Subcutaneous abdominal adipose tissue (tissue), 5 donors: ENCODE data around the gene PNPLA5.

Experiments
- H3K27ac ChIP-seq: one replicate; pipeline ENCODE4 v1.7.0; 2013; ENCODE audit warnings: low read depth, mild to moderate bottlenecking, inconsistent platforms, low read length, moderate library complexity
- H3K27me3 ChIP-seq, 5 donors: one replicate each; pipeline ENCODE4 v1.7.0; 2013; ENCODE audit warnings: low read length in 5 of 5, inconsistent platforms in 1 of 5; ENCODE audit not compliant: control insufficient read depth in 5 of 5, insufficient read depth in 4 of 5
- H3K36me3 ChIP-seq, 5 donors: one replicate each; pipeline ENCODE4 v1.7.0; 2013; ENCODE audit warnings: low read length in 5 of 5; ENCODE audit not compliant: control insufficient read depth in 5 of 5, insufficient read depth in 5 of 5
- H3K4me1 ChIP-seq, 5 donors: one replicate each; pipeline ENCODE4 v1.7.0; 2013; ENCODE audit warnings: low read length in 5 of 5, mild to moderate bottlenecking in 3 of 5, moderate library complexity in 1 of 5; ENCODE audit not compliant: control insufficient read depth in 5 of 5, insufficient read depth in 5 of 5
- H3K4me3 ChIP-seq, 5 donors: one replicate each; pipeline ENCODE4 v1.7.0; 2013; ENCODE audit warnings: low read length in 5 of 5, low read depth in 1 of 5
- H3K9ac ChIP-seq, 5 donors: one replicate each; pipeline ENCODE4 v1.7.0; 2013; ENCODE audit warnings: low read length in 5 of 5, mild to moderate bottlenecking in 4 of 5, moderate library complexity in 3 of 5
- H3K9me3 ChIP-seq, 5 donors: one replicate each; pipeline ENCODE4 v1.7.0; 2013; ENCODE audit warnings: low read length in 5 of 5; ENCODE audit not compliant: control insufficient read depth in 5 of 5
- donor health status: healthy.
- donor health status: healthy.
- donor health status: healthy.
- donor health status: healthy.
- donor health status: healthy.

The PNPLA5 gene

GRCh38 chr22:43890901-43891331 is 897 bp downstream of the PNPLA5 start:
- H3K4me1 ChIP-seq, result peaks cover 0 to 11% (median 5%) of the 10 kb centered on the region in 5 donors
- peaks cover 39 to 56% (median 49%) of the 10 kb centered on the region in 5 donors for H3K27me3 ChIP-seq
- no peak overlapping the region for H3K9ac ChIP-seq
- no peak overlapping the region for H3K27ac ChIP-seq
- no peaks in the 10 kb centered on the region for H3K36me3 ChIP-seq
- no peak overlapping the region for H3K4me3 ChIP-seq
- no peaks in the 10 kb centered on the region for H3K9me3 ChIP-seq

DNA sequence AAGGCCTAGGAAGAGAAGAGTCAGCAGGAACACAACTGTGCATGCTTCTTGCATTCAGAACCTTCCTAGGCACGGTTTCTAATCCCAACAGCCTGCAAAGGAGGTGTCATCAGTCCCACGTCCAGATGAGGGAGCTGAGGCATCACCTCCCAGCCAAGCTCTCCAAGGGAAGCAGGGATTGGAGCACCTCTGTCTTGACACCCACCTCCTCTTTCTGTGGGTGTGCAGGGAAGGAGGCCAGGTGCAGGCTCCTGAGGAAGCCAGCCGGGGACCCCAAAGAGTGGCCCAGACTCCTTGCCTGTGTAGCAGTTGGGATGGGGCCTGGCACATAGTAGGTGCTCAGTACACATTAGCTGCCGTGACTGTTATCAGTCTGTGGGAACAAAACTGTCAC is 2.0 kb downstream of the PNPLA5 start:
- H3K9ac ChIP-seq, result no peak overlapping the region
- H3K9me3 ChIP-seq, result no peaks in the 10 kb centered on the region
- H3K4me3 ChIP-seq, result no peak overlapping the region
- peaks cover 39 to 56% (median 49%) of the 10 kb centered on the region in 5 donors for H3K27me3 ChIP-seq
- H3K27ac ChIP-seq, result no peak overlapping the region
- H3K36me3 ChIP-seq, result no peaks in the 10 kb centered on the region
- peaks cover 0 to 11% (median 5%) of the 10 kb centered on the region in 5 donors for H3K4me1 ChIP-seq

GRCh38 chr22:43889201-43889859 is 2.5 kb downstream of the PNPLA5 start:
- H3K9me3 ChIP-seq, result no peaks in the 10 kb centered on the region
- H3K27me3 ChIP-seq, result peaks cover 39 to 56% (median 49%) of the 10 kb centered on the region in 5 donors
- peaks cover 0 to 11% (median 5%) of the 10 kb centered on the region in 5 donors for H3K4me1 ChIP-seq
- H3K9ac ChIP-seq, result no peak overlapping the region
- H3K27ac ChIP-seq, result no peak overlapping the region
- H3K36me3 ChIP-seq, result no peaks in the 10 kb centered on the region
- no peak overlapping the region for H3K4me3 ChIP-seq

- Histone ChIP-seq H3K27ac (no peak overlapping the region), H3K4me1 (peaks cover 0 to 11% (median 5%) of the 10 kb centered on the region in 5 donors), H3K27me3 (peaks cover 39 to 56% (median 47%) of the 10 kb centered on the region in 5 donors), H3K9ac (no peak overlapping the region), H3K9me3 (no peaks in the 10 kb centered on the region), H3K4me3 (no peak overlapping the region), H3K36me3 (no peaks in the 10 kb centered on the region)
These were observed 3.1 kb downstream of the PNPLA5 start for GRCh38 chr22:43888740-43889139.

DNA sequence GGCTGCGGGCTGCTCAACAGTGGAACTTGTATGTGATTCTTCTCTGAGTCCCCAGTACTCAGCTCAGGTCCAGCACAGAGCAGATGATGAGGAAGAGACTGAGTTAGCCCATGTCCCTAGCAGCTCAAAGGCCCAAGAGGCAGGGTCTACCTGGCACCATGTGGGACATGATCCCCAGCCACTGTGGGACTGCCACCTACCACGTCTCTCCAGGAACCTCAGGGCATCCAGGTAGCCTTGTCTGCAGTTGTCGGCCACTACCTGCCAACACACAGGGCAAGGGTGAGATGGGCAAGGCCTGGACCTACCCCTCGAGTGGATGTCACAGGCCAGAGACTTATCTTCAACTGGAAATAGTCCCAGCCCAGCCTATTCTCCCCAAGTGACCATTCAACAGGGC is 4.4 kb downstream of the PNPLA5 start:
- Histone ChIP-seq H3K4me3 (no peak overlapping the region), H3K4me1 (peaks cover 0 to 11% (median 5%) of the 10 kb centered on the region in 5 donors), H3K27me3 (peaks cover 38 to 55% (median 44%) of the 10 kb centered on the region in 5 donors), H3K9ac (no peak overlapping the region), H3K9me3 (no peaks in the 10 kb centered on the region), H3K36me3 (no peaks in the 10 kb centered on the region), H3K27ac (no peak overlapping the region)

DNA sequence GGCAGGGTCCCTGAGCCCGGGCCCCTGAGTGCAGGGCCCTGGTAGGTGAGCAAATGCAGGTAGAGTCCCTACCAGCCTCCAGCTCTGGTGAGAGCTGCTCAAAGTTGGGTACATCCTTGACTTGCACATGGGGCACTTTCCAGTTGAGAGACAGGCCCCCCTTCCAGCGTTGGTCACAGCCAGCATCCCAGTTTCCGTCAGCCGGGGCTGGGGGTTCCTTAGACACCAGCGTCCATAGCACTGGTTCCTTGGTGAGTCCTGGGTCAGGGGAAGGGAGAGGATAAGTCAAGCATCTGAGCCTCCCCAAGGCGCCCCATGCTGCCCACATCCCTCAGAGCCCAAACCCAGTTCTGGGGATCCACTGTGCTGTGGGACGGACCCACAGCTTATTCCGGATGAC is 5.6 kb downstream of the PNPLA5 start:
- Histone ChIP-seq H3K36me3 (no peaks in the 10 kb centered on the region), H3K9ac (no peak overlapping the region), H3K27me3 (peaks cover 28 to 43% (median 35%) of the 10 kb centered on the region in 5 donors), H3K4me1 (peaks cover 0 to 2% (median 0%) of the 10 kb centered on the region in 5 donors), H3K4me3 (no peak overlapping the region), H3K27ac (no peak overlapping the region), H3K9me3 (no peaks in the 10 kb centered on the region)

DNA sequence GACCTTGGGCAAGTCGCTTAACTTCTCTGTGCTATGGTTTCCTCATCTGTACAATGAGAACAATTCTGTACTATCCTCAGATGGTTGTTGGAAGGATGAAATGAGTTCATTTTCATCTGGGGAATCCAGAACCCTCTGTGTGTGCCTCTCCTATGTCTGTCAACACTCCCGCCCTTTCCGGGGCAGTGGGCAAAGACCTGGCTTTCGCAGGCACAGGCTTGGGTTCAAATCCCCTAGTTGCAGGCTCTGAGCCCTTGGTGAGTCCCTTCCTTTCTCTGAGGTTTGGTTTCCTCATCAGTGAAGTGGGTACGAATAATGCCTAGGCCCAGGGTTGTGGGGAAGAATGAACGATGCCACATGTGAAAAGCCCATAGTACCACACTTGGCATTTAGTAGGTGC is 6.0 kb downstream of the PNPLA5 start:
- H3K4me1 ChIP-seq, result no peaks in the 10 kb centered on the region
- no peaks in the 10 kb centered on the region for H3K9me3 ChIP-seq
- H3K4me3 ChIP-seq, result no peak overlapping the region
- peaks cover 26 to 39% (median 32%) of the 10 kb centered on the region in 5 donors for H3K27me3 ChIP-seq
- no peak overlapping the region for H3K9ac ChIP-seq
- H3K36me3 ChIP-seq, result no peaks in the 10 kb centered on the region
- no peak overlapping the region for H3K27ac ChIP-seq

- Histone ChIP-seq H3K27ac (no peak overlapping the region), H3K4me1 (no peaks in the 10 kb centered on the region), H3K27me3 (peaks cover 22 to 36% (median 27%) of the 10 kb centered on the region in 5 donors), H3K4me3 (no peak overlapping the region), H3K9ac (no peak overlapping the region), H3K36me3 (no peaks in the 10 kb centered on the region), H3K9me3 (no peaks in the 10 kb centered on the region)
These were observed 6.5 kb downstream of the PNPLA5 start for GRCh38 chr22:43885319-43885671.

- Histone ChIP-seq H3K27ac (no peak overlapping the region), H3K27me3 (peaks cover 17 to 31% (median 22%) of the 10 kb centered on the region in 5 donors), H3K9me3 (no peaks in the 10 kb centered on the region), H3K4me1 (no peaks in the 10 kb centered on the region), H3K9ac (no peak overlapping the region), H3K36me3 (no peaks in the 10 kb centered on the region), H3K4me3 (no peak overlapping the region)
These were observed 7.1 kb downstream of the PNPLA5 start for GRCh38 chr22:43884600-43885318.

GRCh38 chr22:43883719-43884415 is 7.9 kb downstream of the PNPLA5 start:
- H3K27me3 ChIP-seq, result peaks cover 10 to 22% (median 15%) of the 10 kb centered on the region in 5 donors
- H3K36me3 ChIP-seq, result no peaks in the 10 kb centered on the region

More at GRCh38 chr22:43883719-43884415, 7.9 kb downstream of the PNPLA5 start:
- no peaks in the 10 kb centered on the region for H3K9me3 ChIP-seq
- H3K9ac ChIP-seq, result no peak overlapping the region
- no peak overlapping the region for H3K4me3 ChIP-seq
- H3K4me1 ChIP-seq, result no peaks in the 10 kb centered on the region
- no peak overlapping the region for H3K27ac ChIP-seq
